NOMO-1 (cell line): ENCODE measurements around the gene DYRK1A.
"Not testable (repeated sequence)": the region's sequence is repeated elsewhere in the genome, so short reads cannot be mapped to it uniquely, and the experiment has no call there.

Source experiments
- DNase-seq, 2 experiments: peaks; one replicate each; lab custom pipeline; 2025; ENCODE audit not compliant: unreplicated experiment in 2 of 2; lab: John Stamatoyannopoulos, UW

Gene DYRK1A

GRCh38 chr21:37542512-37542911 lies 175.9 kb downstream of the DYRK1A start:
- DNase-seq, result no peak

GRCh38 chr21:37546299-37546908 lies 179.8 kb downstream of the DYRK1A start:
- no peak for DNase-seq

GRCh38 chr21:37546949-37547614 lies 180.5 kb downstream of the DYRK1A start:
- peak; percentile 14 to 23 for DNase-seq

DNA sequence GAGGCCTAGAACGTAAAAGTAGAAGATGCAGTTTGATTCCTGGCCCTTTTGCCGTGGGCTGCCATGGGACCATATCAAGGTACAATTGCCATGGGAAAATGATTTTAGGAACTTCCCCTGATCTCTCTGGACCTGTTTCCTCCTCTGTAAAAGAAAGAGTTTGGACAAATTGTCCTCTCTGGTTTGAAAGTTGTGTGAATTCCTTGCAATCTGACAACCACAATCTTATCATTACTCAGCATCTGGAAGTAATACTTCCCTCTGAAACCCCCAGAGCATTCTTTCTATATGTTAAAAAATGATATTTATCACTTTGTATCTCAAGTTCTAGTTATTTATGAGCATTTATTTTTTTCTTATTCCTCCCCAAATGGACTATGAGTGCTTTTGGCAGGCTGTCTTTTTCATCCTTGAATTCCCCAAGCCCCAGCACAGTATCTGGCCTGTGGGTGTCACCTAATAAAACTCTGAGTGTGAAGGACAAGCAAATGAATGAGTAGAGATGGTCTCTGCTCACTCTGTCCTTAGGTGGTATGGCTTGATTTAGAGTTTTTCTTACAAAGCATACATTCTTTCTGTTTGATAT lies 181.1 kb downstream of the DYRK1A start:
- DNase-seq, result no peak

DNA sequence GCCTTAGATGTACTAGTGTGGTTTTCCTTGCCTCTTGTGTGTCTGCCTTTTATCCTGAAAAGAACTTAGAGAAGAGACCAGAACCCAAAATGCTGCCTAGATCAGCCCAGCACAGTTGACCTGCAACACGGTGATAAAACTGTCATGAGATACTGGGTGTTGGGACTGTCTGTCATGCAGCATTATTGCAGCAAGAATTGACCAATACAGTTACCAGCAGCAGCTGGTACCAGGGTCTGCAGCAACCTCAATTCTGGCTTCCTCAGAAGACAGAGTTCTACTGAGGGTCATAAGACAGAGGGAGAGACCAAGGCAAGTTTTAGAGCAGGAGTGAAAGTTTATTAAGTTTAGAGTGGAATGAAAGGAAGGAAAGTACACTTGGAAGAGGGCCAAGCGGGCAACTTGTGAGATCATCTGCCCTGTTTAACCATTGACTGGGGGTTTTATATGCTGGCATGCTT lies 182.0 kb downstream of the DYRK1A start:
- no peak for DNase-seq

- DNase-seq, result not testable (repeated sequence)
Observed at GRCh38 chr21:37549730-37550129, 183.2 kb downstream of the DYRK1A start.

- no peak for DNase-seq
Observed at GRCh38 chr21:37550157-37550556, 183.6 kb downstream of the DYRK1A start.

DNA sequence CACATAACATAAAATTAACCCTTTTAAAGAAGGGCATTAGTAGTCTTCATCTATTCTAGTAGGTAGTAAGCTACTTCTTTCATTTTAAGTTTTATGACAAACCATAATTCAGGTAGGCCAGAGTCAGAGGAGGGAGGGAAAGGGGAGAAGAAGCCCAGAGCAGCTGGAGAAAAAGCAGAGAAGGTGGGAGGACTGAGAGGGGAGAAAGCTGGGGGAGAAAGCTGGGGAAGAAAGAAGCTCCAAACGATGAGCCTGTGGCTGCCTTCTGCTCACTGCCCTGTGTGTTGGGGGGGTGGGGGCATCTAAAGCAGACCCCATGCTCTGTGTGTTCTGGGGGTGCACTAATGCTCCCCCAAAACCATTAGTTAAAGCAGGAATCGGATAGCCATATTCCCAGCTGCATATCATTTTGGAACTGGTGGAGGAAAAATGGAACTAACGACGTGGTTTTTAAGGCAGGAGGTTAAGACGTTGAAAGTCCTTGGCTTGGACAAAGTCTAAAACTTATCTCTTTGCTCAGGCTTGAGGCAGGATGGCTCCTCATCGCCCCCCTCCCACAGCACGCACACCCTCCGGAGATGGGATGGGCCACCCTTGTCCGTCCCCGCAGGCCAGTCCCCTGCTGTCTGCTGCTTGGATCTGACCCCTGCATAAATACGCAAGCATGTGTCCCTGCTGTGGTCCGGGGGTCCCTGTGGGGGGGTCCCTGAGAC lies 184.2 kb downstream of the DYRK1A start:
- no peak for DNase-seq

- no peak for DNase-seq
Observed at GRCh38 chr21:37551331-37551992, 184.9 kb downstream of the DYRK1A start.

- DNase-seq, result no peak
Observed at GRCh38 chr21:37551993-37552355, 185.4 kb downstream of the DYRK1A start.

DNA sequence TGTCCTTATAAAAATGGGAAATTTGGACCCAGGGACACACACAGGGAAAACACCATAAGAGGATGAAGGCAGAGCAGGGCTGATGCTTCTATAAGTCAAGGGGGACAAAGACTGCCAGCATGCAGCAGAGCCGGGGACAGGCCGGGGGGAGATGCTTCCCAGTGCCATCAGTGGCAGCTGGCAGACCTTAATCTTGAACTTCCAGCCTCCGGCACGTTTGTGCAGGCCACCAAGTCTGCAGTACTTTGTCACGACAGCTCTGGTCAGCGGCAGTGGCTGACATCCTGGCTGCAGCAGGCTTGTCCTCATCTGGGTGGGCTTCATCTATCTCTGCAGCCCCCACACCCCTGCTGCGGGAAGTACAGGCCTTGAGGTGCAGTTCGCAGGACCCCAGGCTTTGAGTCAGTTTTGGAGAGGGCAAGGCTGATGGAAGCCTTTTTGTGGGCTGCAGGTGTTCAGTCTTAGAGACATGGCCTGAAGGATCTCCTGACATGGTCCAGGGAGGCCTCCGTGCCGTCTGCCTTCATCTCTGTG lies 186.0 kb downstream of the DYRK1A start:
- no peak for DNase-seq

- no peak for DNase-seq
Observed at GRCh38 chr21:37553078-37553481, 186.5 kb downstream of the DYRK1A start.

GRCh38 chr21:37554661-37555379 lies 188.2 kb downstream of the DYRK1A start:
- DNase-seq, result no peak

- DNase-seq, result no peak
Observed at GRCh38 chr21:37555672-37556261, 189.2 kb downstream of the DYRK1A start.

DNA sequence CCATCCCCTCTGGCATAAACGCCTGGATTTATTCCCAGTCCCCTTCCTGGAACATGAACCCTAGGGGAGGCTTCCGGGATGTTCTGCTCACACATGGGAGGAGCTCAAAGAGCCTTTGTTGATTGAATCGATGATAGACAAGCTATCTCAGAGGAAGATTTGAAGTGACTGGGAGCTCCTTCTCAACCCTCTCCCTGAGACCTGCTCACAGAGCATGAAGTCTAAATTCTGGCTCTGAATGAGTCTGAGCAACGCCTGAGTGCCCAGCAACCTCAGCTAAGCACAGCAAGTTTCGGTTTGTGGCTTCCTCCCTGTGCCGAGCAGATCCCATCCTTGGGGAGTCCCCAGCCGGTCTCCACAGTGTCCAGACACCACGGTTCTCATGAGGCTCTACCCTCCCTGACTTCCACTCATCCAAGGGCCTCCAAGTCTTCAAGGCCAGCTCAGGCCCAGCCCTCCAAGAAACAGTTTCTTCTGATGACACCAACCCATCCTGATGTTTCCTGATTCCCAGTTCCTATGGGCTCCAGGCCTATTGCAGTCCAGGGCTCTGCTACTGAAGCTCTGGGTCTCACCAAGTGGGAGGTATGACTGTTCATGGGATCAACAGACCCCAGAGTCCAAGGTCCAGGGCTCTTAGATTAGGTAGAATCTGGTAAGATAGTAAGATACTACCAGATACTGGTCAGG lies 190.8 kb downstream of the DYRK1A start:
- DNase-seq, result no peak

DNA sequence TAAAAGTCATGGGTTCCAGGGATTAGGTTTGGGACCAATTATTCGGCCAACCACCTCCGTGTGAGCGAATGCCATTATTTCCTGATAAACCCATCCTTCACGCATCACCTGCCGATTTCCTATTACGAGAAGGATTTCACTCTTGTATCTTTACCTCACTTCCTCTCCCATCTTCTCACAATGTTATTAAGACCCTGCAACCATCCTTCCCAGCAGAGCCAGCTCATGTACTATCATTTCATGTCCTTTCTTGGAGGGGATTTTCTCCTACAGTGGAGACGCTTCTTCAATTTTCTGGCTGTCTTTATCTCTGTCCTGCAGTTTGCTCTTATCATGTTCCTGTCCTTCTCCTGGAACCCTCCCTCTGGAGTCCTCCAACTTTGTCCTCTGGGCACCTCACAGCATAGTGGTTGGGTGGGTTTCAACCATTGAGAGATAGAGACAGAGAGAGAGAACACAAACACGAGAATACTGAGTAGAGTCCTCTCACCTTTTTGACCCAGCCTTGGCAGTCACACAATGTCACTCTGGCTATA lies 192.2 kb downstream of the DYRK1A start:
- no peak for DNase-seq

DNA sequence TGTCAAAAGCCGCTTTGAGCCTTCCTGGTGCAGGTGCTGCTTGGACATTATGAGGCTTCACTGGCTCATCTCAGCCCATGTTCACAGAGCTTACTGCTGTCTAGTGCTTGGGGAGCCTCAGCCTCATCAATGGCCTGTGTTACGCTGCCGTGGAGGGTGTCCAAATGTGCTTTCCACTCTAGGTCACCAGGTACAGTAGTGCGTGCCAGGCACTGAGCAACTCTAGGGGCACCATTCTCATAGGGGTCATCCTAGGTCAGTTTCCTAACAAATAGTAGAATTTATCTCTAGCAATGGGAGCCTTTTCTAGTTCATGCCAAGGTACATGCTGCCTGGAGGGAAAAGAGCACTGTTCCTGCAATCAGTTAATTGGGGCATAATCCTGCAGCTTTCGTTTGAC lies 193.8 kb downstream of the DYRK1A start:
- DNase-seq, result no peak

DNA sequence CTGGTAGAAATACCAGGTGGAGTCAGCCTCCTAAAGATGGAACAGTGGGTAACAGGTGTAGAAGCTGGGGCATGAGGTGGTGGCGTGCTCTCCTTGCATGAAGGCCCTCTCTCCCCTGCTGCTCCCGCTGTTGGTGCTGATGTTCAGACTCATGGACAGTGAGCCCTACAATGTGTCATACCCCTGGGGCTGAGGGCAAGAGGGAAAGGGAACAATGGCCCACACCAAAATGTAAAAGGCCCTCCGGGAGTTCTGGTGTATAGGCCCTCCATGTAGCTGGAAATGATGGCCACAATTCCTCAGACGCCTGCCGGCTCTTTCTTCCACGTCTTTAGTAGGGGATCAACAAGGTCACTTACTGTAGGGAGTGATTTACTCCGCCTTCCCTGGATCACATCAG lies 194.9 kb downstream of the DYRK1A start:
- no peak for DNase-seq
